ENCODE measurements around the gene DUSP15.
"Not testable (repeated sequence)": the region's sequence is repeated elsewhere in the genome, so short reads cannot be mapped to it uniquely, and the experiment has no call there.

The DUSP15 gene

GRCh38 chr20:31869942-31870725 lies at the start of gene DUSP15, which contains the start of gene TTLL9:
TSS of gene DUSP15 (minus strand) at chr20:31870527. CDS start at chr20:31870337, 190 bp downstream.
TSS of gene TTLL9 (plus strand) at chr20:31870634. CDS start at chr20:31871127, 493 bp downstream.
- no peak for DNase-seq

- no peak for DNase-seq
These were observed 49.3 kb upstream of the DUSP15 start for GRCh38 chr20:31919410-31920155.

- no peak for DNase-seq
These were observed 48.3 kb upstream of the DUSP15 start for GRCh38 chr20:31918466-31919105.

- DNase-seq = not testable (repeated sequence)
These were observed 47.7 kb upstream of the DUSP15 start for GRCh38 chr20:31917962-31918412.

GRCh38 chr20:31916708-31917107 lies 46.4 kb upstream of the DUSP15 start:
- DNase-seq = no peak

- DNase-seq = peak in 1 of 2 experiments; percentile 10
These were observed 45.4 kb upstream of the DUSP15 start for GRCh38 chr20:31915491-31916280.

- no peak for DNase-seq
These were observed 43.8 kb upstream of the DUSP15 start for GRCh38 chr20:31914170-31914569.

- DNase-seq = no peak
These were observed 43.3 kb upstream of the DUSP15 start for GRCh38 chr20:31913431-31914157.

- no peak for DNase-seq
These were observed 39.9 kb upstream of the DUSP15 start for GRCh38 chr20:31910071-31910803.

- DNase-seq = no peak
These were observed 39.1 kb upstream of the DUSP15 start for GRCh38 chr20:31909253-31910070.

- DNase-seq = no peak
These were observed 38.1 kb upstream of the DUSP15 start for GRCh38 chr20:31908424-31908823.

- DNase-seq = no peak
These were observed 37.7 kb upstream of the DUSP15 start for GRCh38 chr20:31908016-31908415.

- no peak for DNase-seq
These were observed 36.7 kb upstream of the DUSP15 start for GRCh38 chr20:31907046-31907445.

- DNase-seq = no peak
These were observed 35.7 kb upstream of the DUSP15 start for GRCh38 chr20:31906001-31906400.

GRCh38 chr20:31903627-31904386 lies 33.5 kb upstream of the DUSP15 start:
- no peak for DNase-seq

- no peak for DNase-seq
These were observed 31.3 kb upstream of the DUSP15 start for GRCh38 chr20:31901615-31902014.

- DNase-seq = no peak
These were observed 27.2 kb upstream of the DUSP15 start for GRCh38 chr20:31897541-31897940.

- DNase-seq = no peak
These were observed 25.7 kb upstream of the DUSP15 start for GRCh38 chr20:31896049-31896448.

- no peak for DNase-seq
These were observed 24.8 kb upstream of the DUSP15 start for GRCh38 chr20:31894980-31895675.
